ENCODE results near the gene MYO1G. TPM values are rescaled to one million over a fixed set of nuclear protein-coding genes. Genes with fewer than 3 reads are reported as not detected.
"Not testable (repeated sequence)": the region's sequence is repeated elsewhere in the genome, so short reads cannot be mapped to it uniquely, and the experiment has no call there.

MYO1G gene
- total and polyA plus RNA-seq, 8 donors = 1.7 to 16.7 (median 3.3) TPM

DNA sequence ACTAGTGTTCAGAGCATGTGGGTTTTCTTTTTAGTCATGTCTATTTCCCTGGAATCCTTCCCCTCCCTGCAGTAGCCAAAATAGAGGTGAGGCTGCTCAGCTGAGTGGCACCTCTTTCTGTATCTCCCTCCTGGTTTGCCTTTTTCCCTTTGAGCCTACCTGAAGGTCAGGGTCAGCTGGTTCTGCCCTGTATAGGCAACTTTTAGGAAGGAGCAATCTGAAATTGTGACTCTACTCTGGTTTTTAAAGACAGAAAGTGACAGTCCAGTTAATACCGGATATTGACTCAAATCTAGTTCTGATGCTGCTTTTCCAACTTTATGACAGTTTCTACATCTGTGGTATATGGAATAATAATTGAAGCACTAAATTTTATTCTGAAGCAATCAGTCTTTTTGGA, 47.2 kb upstream of the MYO1G start:
- H3K4me3 ChIP-seq = no peak overlapping the region
- no peak for DNase-seq
- H3K36me3 ChIP-seq = peaks cover 0 to 17% (median 11%) of the 10 kb centered on the region in 4 donors
- no peaks in the 10 kb centered on the region for H3K27me3 ChIP-seq
- intact Hi-C loops (cut with DNase I; ENCODE audit: low total_unique reads) = no loop called here
- TF ChIP-seq POLR2AphosphoS5 (IDR thresholded peaks at IDR 0.05) = no peak
- no peak for TF ChIP-seq POLR2A (IDR thresholded peaks at IDR 0.05)
- TF ChIP-seq, protein P1, sequence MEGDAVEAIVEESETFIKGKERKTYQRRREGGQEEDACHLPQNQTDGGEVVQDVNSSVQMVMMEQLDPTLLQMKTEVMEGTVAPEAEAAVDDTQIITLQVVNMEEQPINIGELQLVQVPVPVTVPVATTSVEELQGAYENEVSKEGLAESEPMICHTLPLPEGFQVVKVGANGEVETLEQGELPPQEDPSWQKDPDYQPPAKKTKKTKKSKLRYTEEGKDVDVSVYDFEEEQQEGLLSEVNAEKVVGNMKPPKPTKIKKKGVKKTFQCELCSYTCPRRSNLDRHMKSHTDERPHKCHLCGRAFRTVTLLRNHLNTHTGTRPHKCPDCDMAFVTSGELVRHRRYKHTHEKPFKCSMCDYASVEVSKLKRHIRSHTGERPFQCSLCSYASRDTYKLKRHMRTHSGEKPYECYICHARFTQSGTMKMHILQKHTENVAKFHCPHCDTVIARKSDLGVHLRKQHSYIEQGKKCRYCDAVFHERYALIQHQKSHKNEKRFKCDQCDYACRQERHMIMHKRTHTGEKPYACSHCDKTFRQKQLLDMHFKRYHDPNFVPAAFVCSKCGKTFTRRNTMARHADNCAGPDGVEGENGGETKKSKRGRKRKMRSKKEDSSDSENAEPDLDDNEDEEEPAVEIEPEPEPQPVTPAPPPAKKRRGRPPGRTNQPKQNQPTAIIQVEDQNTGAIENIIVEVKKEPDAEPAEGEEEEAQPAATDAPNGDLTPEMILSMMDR (IDR thresholded peaks at IDR 0.05) = no peak
- WGBS, 5 donors = 80 to 95% (median 90%) methylated on average over 1 of the region's 1 CpG
- no peaks in the 10 kb centered on the region for H3K9me3 ChIP-seq
- peak overlapping the region in 1 of 5 donors; percentile 71 for H3K27ac ChIP-seq
- H3K4me1 ChIP-seq = peaks cover 0 to 11% (median 4%) of the 10 kb centered on the region in 4 donors

DNA sequence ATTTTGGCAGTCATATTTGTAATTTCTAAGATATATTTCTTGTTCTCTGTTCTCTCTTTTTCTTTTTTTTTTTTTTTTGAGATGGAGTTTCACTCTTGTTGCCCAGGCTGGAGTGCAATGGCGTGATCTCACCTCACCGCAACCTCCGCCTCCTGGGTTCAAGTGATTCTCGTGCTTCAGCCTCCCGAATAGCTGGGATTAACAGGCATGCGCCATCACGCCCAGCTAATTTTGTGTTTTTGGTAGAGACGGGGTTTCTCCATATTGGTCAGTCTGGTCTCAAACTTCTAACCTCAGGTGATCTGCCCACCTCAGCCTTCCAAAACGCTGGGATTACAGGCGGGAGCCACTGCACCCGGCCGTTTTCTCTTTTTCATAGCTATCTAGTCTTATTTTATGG, 46.7 kb upstream of the MYO1G start:
- H3K27me3 ChIP-seq; H3K27ac ChIP-seq; intact Hi-C loops (cut with DNase I; ENCODE audit: low total_unique reads); H3K9me3 ChIP-seq; H3K4me3 ChIP-seq; DNase-seq: not testable (repeated sequence)
- 93 to 96% (median 96%) methylated on average over 12 of the region's 12 CpGs for WGBS, 5 donors
- Histone ChIP-seq H3K36me3 (peaks cover 0 to 17% (median 11%) of the 10 kb centered on the region in 4 donors), H3K4me1 (peaks cover 0 to 11% (median 4%) of the 10 kb centered on the region in 4 donors)

DNA sequence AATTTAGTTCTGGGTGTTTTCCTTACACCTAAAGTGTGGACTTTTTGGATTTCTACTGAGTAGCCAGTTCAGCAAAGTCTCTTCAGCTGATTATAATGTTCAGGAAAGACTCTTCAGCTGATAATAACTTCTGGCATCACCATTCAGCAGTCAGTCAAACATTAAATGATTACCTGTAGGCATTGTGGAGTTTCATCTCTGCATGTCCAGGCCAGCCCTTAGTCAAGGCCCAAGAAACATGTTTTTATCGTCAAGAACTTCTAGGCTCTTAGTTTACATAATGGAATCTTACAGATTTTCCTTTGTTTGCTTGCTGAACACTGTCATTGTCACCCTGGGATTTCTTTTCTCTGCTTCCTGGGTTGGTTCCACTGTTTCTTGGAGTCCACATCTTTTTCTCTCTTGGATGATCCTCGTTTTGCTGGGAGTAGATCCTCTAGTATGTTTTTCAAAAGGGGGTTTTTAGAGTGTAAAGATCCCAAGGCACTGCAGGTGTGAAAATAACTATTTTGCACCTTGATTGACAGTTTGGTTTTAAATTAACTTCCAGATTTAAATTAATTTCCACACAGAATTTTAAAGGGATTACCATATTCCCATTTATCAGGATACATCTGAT, 45.4 kb upstream of the MYO1G start:
- intact Hi-C loops (cut with DNase I; ENCODE audit: low total_unique reads) = no loop called here
- no peak for TF ChIP-seq EP300 (IDR thresholded peaks at IDR 0.05)
- Histone ChIP-seq H3K4me3 (no peak overlapping the region), H3K27ac (no peak overlapping the region), H3K27me3 (no peaks in the 10 kb centered on the region), H3K4me1 (peaks cover 0 to 11% (median 4%) of the 10 kb centered on the region in 4 donors), H3K36me3 (peaks cover 2 to 20% (median 12%) of the 10 kb centered on the region in 4 donors), H3K9me3 (no peaks in the 10 kb centered on the region)
- WGBS, 5 donors = 85 to 96% (median 93%) methylated on average over 2 of the region's 2 CpGs
- DNase-seq = no peak

DNA sequence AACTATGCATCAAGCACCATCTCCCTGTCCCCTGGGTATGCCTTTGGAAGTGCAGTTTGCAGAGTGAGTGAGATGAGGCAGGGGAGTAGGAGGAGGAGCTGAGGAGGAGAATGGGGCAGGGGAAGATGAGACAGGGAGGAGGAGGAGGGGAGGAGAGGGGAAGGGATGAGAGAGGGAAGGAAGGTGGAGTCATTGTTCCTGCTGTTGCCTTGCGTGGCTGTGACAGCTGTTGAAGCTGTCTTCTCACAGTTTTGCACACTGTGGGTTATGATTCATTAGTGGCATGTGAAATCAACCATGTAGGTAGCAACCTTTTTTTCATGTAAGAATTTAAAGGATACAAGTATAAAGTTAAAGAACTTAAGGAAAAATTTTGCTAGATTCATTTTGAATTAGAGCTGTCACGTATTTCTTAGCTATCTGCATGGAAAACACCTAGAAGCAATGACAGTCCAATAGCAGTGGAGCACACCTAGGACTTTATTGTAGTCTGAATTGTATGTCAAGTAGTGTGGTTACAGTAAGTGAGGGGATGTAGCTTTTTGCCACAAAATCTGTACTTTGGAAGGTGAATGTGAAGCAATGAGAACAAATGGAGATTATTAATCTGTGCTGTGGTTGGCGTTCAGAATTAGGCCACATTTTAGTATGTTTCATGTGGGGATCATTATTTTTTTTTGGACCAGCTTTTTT, 42.9 kb upstream of the MYO1G start:
- TF ChIP-seq POLR2AphosphoS5 (IDR thresholded peaks at IDR 0.05) (no peak), POLR2A (IDR thresholded peaks at IDR 0.05) (no peak), EP300 (IDR thresholded peaks at IDR 0.05) (no peak)
- TF ChIP-seq, protein P1 (IDR thresholded peaks at IDR 0.05) = no peak
- intact Hi-C loops (cut with DNase I; ENCODE audit: low total_unique reads) = no loop called here
- Histone ChIP-seq H3K9me3 (no peaks in the 10 kb centered on the region), H3K27me3 (no peaks in the 10 kb centered on the region), H3K27ac (no peak overlapping the region), H3K4me1 (peaks cover 0 to 8% (median 2%) of the 10 kb centered on the region in 4 donors), H3K36me3 (peaks cover 0 to 9% (median 4%) of the 10 kb centered on the region in 4 donors), H3K4me3 (no peak overlapping the region)
- WGBS, 5 donors = 78 to 91% (median 86%) methylated on average over 3 of the region's 3 CpGs
- DNase-seq = no peak

DNA sequence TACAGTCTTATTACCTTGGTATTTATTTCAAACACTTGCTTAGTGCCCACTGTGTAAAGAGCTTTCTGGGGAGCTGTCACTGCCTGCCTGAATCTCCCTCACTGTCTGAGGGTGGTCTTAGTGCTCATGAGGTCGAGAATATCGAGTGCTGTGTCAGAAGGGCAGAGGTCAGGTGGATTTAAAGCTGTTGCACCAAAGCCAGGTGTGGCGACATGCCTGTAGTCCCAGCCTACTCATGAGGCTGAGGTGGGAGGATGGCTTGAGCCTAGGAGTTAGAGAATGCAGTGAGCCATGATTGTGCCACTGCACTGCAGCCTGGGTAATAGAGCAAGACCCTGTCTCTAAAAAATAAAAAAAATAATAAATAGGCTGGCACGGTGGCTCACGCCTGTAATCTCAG, 42.1 kb upstream of the MYO1G start:
- no peak for DNase-seq
- intact Hi-C loops (cut with DNase I; ENCODE audit: low total_unique reads) = no loop called here
- Histone ChIP-seq H3K4me1 (peaks cover 0 to 8% (median 2%) of the 10 kb centered on the region in 4 donors), H3K9me3 (no peaks in the 10 kb centered on the region), H3K27me3 (no peaks in the 10 kb centered on the region), H3K36me3 (peaks cover 0 to 7% (median 2%) of the 10 kb centered on the region in 4 donors), H3K27ac (no peak overlapping the region), H3K4me3 (no peak overlapping the region)
- 70 to 82% (median 75%) methylated on average over 5 of the region's 5 CpGs for WGBS, 5 donors
- TF ChIP-seq, protein P1 (IDR thresholded peaks at IDR 0.05) = no peak
- no peak for TF ChIP-seq EP300 (IDR thresholded peaks at IDR 0.05)
- TF ChIP-seq POLR2A (IDR thresholded peaks at IDR 0.05) = no peak
- no peak for TF ChIP-seq POLR2AphosphoS5 (IDR thresholded peaks at IDR 0.05)
